Adrenal gland (tissue), 5 donors: Measurements from ENCODE around the gene CACNA1C.

Experiments
- CTCF ChIP-seq, 6 experiments: fragments of 450-650 bp in 4 of 6; fragments of 200-600 bp in 2 of 6; sonication (generic) in 1 of 6; IDR thresholded peaks; 1 replicate in 5 of 6; 2 replicates in 1 of 6; pipeline versions ENCODE4 v1.5.1 to v1.8.0; 2016 to 2021; ENCODE audit warnings: antibody characterized with exemption in 6 of 6, mild to moderate bottlenecking in 2 of 6, moderate library complexity in 1 of 6
- POLR2A ChIP-seq, 2 donors: fragments of 450-650 bp; IDR thresholded peaks; one replicate each; pipeline ENCODE4 v1.6.1; 2017; ENCODE audit warnings: antibody characterized with exemption in 2 of 2, mild to moderate bottlenecking in 2 of 2, moderate library complexity in 1 of 2
- donor health status: DM: no; HTN: no; CAD: no.

- TF ChIP-seq CTCF (IDR thresholded peaks at IDR 0.05) (no peak), POLR2A (IDR thresholded peaks at IDR 0.05) (no peak)
Measured at GRCh38 chr12:2637371-2637770, 584.6 kb downstream of the CACNA1C start.
